ENCODE results near the gene VSTM2B. TPM values are rescaled to one million over a fixed set of nuclear protein-coding genes. Genes with fewer than 3 reads are reported as not detected.
"Not testable (repeated sequence)": the region's sequence is repeated elsewhere in the genome, so short reads cannot be mapped to it uniquely, and the experiment has no call there.

VSTM2B gene
- total RNA-seq, 1 experiment from 2014 or later = 8.7 TPM

DNA sequence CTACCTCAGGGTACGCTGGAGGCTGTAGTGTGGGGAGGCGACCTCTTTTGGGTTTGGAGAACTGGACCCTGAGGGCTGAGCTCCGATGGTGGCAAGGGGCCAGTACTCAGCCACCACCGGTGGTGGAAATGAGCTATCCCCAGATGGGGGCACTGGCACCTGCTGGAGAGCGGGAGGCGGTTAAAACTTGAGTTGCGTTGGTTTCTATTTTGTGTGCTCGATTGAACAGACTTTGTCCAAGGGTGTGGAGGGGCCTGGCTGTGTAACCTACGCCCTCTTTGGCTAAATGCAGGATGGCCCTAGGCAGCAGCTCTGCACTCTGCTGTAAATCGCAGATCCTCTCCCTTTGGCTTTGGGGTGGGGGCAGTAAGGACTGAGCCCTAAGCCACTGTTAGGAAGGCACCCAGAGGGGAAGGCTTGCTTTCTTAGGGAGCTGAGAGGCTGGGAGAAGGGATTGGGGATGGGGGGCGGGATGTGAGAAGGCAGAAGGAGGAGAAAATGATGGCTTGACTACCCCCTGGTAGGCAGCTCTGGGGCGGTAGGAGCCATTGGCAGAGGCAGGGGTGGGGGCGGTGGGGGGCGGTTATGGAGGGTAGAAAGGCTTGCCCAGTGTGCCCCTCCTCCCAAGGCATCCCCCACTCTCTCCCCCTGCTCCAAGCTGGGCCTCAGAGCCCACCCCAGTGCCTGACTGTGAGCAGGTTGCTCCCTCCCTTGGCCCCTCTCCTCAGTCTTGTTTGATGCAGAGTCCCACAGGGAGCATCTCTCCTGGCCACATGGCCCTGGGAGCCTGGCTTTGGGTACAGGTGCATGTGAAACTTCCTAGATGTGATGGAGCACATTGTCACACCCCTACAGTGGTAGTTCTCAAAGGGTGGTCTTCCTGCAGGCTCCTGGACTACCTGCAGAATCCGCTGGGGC is 5.0 kb downstream of the VSTM2B start:
- no peak for DNase-seq (ENCODE audit: low spot score)

DNA sequence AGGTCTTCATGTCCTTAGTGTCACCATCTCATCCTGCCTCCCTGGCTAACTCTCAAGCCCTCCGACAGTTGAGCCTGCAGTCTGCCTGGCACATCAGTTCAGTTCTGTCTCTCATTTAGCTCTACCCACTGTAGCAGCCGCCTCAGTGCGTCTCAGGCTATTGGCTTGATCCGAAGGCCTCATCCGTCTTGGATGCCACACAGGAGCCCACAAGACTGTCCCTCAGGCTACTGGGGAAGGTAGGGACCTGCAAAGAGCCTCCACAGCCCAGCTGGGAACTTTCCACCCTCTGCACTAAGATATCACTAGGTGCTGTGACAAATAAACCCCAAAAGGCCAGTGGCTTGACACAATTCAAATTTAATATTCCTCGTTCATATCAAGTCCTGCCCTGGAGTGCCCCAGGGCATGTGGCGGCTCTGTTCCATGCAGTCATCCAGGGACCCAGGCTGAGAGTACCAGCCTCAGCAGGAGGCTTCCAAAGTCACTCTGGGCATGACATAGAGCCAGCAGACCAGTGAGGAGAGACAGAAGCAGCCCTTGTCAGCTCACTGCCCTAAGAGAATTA is 5.7 kb downstream of the VSTM2B start:
- DNase-seq (ENCODE audit: low spot score) = no peak

DNA sequence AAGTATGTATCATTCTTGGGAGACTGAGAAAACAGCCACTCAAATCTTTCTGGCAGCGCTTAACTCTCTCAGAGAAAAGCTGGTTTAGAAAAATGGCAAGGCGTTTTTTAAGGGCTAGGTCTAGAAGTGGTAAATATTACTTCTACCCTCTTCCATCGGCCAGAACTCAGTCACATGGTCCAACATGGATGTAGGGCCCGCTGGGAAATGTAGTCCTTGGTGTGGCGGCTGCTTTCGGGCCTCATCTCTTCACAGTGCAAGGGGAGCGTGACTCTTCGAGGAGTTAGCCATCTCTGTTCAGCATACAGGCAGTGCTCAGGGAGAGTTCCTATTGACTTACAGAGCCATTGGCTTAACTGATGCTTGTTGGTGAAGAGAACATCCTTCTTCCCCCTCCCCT is 6.3 kb downstream of the VSTM2B start:
- no peak for DNase-seq (ENCODE audit: low spot score)

DNA sequence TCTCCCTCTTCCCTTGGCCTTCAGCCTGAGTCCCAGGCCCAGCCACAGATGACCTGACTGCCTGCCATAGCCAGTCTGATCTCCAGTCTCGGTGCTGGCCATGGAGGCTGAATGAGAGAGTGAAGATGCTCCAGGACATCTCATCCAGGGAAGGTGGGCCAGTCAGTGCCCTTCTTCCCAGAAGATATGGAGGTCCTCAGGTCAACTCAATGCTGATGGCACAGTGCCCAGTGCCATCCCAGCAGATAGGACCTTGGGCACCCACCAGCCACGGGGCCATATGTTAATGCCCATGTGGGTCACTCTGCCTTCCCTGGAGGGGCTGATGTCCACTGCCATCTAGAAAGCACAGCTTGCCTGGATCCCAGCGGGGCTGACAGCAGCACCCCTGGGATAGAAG is 7.2 kb downstream of the VSTM2B start:
- DNase-seq (ENCODE audit: low spot score) = no peak

DNA sequence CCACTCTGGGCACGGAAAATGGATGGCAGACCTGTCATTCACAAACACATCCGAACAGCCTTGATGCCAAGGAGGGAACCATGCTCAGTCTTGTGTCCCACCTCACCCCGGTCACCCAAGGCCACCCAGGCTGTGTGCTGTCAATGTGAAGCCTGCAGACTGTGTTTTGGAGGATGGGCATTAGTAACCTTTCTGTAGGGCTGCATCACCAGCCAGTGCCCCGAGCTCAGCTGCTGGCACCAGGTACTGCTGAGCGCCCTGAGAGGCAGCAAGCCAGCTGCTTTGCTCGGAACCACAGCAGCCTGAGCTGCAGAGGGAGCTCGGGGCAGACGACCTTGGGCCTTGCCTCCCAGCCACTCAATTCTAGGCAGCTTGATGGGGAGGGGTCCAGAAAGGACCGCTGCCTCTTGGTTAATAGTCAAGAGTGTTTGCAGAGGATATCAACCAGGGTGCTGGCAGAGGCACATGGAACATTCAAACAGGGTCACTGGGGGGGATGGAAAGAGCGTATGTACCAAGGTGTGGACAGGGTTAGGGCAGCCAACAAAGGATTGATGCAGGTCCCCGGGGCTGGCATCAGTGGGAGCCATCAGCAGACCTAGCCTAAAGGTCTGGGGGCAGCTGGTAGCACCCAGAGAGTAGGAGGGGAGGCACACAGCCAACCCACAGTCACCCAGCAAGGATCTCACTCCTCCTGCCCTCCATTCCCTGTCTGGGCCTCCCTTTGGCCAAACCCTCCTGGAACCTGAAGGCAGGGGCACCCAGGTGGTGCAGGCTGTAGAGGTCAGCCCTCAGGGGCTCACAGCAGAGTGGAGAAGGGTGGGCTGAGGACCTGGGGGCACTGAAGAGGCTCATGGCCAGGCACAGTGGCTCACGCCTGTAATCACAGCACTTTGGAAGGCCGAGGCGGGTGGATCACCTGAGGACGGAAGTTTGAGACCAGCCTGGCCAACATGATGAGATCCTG is 8.1 kb downstream of the VSTM2B start:
- DNase-seq (ENCODE audit: low spot score) = no peak

DNA sequence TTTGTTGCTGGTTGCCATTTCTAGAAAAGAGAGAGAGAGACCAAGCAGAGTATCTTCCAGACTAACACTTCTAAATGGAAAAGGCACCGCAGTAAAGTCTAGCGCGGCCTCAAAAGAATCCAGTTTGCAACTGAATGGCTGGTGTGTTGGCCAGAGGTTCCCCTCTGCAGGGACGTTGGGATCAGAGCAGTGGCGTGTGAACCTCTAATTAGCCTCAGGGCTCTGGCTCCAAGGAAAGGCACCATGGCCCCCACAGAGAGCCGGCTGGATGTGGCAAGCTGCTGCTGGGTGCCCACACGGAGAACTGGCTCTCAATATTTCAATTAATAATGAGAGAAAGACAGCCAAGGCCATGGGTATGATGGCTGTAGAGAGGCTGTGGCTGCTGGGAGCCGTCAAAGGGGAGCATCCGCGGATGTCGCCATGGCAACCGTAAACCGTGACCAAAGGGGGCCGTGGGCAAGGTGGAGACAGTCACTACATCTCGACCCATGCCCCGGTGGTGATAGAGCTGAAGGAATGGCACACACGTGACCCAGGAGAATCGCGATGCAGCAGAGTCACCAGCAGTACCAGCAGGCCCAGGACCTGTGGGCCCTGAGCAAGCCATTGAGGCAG is 9.5 kb downstream of the VSTM2B start:
- DNase-seq (ENCODE audit: low spot score) = no peak

DNA sequence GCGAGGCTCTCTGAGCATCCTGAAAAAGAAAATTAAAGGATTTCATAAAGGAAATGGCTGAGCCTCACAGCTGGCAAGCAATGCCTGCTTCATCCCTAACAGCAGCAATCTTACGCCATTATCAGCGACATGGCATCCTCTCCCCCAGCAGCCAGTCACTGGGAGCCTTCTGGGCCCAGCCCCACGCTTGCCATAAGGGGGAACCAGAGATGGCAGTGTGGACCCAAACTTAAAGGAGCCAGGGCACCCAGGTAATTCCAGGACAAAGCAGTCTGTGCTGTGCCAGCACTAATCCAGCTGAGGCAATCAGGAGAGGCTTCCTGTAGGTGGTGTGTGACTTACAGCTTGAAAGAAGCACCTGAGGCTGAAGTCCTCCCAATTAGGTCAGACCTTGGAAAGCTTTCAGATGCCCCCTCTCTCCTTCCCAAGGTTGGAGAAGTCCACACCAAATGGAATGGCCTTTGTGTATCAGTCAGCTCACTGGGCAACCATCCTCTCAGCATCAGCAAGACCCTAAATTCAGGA is 10.3 kb downstream of the VSTM2B start:
- DNase-seq (ENCODE audit: low spot score) = no peak

DNA sequence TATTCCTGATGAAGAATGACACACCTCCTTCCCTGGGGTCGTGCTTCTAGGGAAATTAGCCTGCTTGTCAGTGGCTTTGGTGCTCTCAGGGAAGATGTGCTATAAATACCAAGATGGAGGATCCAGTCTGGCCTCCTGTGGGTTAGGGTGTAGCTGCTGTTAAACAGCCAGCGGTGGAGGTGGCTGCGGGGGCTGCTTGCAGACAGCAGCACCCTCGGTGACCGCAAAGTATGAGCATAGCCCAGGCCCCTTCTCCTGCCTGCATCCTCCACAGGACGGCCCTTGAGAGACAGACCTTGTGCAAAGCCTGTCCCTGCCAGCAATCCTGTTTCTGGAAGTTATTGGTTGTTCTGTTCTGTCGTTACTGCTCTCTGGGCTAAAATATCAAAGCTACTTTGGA is 11.4 kb downstream of the VSTM2B start:
- no peak for DNase-seq (ENCODE audit: low spot score)

DNA sequence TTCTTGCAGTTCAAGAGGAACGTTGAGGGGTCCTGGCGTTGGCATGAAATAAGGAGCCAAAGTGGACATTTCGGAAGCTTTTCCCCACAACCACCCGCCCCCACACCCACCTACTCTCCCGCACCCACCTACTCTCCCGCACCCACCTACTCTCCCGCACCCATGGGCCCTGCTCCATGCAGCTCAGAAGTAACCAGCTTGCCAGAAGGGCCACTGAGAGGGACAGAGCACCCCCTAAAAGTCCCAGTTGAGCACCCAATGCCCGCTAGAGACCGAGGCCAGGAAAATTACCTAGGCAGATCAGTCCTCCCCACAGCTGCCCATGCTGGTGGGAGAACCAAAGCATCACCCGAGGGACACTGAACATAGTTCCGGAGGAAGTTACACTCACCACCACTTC is 11.8 kb downstream of the VSTM2B start:
- DNase-seq (ENCODE audit: low spot score) = no peak

DNA sequence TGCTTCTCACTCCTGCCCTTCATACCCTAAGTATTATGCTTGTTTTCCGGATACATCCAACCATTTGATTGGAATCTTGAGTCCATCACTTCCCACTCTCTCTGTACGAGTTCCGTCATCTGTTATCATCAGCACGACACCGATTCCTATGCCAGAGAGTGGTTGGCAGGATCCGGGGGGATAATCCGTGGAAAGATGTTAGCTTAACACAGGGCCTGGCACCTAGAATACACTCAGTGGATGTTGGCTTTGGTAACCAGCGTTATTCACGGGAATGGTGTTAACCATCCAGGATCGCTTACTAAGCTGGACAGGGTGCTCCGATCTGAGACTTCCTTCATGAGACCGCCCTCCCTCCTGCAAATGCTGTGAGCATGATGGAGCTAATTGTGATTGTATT is 12.4 kb downstream of the VSTM2B start:
- DNase-seq (ENCODE audit: low spot score) = no peak

DNA sequence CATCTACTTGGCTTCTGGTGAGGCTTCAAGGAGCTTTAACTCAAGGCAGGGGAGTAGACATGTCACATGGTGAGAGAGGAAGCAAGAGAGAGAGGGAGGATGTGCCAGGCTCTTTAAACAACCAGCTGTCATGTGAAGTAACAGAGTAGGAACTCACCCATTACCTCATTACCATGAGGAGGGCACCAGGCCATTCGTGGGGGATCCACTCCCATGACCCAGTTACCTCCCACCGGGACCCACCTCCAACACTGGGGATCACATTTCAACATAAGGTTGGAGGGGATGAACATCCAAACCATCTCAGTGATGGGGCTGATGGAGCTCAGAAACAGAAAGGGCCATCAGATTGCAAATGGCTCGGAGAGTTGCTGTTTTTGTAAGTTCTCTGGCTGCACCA is 12.9 kb downstream of the VSTM2B start:
- no peak for DNase-seq (ENCODE audit: low spot score)

DNA sequence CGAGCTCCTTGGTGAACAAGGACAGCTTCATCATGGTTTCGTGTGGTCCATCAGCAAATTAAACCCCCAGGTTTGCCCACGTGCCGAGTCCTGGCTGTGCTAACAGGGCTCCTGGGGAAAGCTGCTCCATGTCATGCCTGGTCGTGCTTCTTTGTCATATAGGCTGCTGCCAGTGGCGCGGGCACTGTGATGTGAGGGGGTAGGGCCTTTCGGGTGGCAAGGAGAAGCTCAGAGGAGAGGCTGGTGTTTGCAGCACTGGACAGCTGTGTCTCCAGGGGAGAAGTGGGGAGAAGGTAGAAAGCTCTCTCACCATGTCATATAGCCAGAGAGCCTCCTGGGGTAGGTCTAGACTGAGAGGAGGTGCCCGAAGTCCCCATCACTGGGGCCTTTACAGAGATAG is 13.3 kb downstream of the VSTM2B start:
- no peak for DNase-seq (ENCODE audit: low spot score)

DNA sequence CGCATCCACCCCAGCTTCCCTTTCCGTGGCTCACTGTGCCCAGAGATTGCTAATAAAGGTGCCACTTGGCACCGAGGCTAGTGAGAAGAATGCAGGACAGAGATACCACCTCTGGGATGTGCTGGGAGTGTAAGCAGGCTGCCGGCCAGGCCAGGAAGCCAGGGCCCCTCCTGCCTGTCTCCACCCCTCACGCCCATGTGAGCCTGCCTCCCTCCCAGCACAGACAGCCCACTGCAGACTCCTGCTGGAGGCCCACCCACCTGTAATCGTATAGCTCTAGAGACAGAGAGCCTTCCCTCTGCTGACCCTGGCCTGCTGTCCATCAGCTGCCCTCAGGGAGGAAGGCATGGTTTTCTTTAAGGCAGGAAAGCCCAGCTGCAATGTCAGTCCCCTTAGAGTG is 13.9 kb downstream of the VSTM2B start:
- DNase-seq (ENCODE audit: low spot score) = no peak

DNA sequence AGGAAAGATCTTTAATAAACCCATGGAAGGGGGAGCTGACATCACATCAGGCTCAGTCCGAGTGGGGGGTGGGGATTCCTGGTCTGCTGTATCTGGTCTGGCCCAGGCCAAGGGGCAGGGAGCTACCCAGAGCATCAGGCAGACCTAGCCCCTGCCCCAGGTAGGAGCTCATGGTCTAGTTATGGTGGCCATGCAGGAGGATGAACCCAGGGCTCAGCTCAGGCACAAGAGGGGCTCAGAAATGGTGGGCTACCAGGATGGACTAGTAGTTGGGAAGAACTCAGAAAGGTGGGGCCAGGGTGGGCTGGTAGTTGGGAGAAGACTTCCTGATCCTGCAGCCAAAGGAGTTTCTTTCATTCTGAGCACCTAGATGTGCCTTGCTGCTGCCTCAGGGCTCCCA is 14.3 kb downstream of the VSTM2B start:
- no peak for DNase-seq (ENCODE audit: low spot score)

DNA sequence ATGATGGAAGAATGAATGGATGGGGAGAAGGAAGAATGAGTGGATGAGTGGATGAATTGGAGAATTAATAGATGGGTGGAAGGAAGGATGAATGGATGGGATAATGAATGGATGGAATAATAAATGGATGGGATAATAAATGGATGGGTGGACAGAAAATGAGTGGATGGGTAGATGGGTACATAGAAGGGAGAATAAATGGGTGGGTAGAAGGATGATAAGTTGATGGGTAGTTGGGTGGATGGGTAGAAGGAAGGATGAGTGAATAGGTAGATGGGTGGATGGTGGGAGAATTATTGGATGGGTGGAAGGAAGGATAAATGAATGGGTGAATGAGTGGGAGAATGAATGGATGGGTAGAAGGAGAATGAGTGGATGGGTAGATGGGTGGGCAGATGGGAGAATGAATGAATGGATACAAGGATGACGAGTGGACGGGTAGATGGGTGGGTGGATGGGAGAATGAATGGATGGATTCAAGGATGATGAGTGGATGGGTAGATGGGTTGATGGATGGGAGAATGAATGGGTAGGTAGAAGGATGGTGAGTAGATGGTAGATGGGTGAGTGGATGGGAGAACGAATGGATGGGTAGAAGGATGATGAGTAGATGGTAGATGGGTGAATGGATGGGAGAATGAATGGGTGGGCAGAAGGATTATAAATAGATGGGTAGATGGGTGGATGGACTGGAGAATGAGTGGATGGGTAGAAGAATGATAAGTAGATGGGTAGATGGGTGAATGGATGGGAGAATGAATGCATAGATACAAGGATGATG is 15.9 kb downstream of the VSTM2B start:
- DNase-seq (ENCODE audit: low spot score) = no peak

DNA sequence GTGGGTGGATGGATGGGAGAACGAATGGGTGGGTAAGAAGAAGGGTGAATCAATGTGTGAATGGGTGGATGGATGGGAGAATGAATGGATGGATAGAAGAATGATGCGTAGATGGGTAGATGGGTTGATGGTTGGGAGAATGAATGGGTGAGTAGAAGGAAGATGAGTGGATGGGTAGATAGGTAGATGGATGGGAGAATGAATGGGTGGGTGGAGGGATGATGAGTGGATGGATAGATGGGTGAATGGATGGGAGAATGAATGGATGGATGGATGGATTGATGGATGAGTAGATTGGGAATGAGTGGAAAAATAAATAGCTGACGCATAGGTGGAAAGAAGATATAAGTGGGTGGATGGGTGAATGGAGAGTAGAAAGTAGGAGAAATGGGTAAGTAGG is 16.5 kb downstream of the VSTM2B start:
- DNase-seq (ENCODE audit: low spot score) = no peak

DNA sequence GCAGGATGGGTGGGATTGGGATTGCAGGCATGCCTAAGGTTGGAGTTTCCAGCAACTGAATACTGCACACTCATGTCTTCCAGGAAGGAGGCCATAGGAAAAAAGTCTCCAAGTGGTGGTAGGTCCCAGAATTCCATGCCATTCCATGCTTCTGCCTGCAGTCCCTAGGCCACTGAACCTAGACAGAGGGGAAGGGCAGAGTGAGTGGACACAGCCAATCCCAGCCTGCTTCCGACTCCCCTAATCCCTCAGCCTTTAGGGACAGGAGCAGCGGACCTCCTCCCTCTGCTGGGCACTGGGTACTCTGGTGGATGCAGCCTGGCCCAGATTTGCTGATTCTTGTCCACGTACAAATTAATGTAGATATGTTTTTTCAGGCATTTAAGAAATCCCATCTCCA is 17.0 kb downstream of the VSTM2B start:
- DNase-seq (ENCODE audit: low spot score) = no peak

DNA sequence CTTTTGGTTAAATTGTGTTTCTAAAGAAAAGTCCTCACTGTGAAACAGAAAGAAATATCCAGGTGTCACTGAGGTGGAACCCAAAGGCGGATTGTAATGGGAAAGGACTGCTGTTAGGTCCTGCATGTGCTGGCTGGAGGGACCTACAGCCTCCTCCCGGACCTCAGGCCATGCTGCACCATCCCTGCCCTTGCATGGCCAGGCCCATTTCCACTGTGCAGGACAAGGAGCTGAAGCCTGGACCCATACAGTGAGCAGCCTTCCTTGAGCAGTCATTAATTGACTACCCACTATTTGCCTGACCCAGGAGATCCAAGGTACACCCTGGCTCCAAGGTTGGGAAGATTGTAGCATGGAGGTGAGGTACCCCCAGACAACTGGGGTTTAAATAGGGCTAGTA is 17.6 kb downstream of the VSTM2B start:
- DNase-seq (ENCODE audit: low spot score) = no peak

DNA sequence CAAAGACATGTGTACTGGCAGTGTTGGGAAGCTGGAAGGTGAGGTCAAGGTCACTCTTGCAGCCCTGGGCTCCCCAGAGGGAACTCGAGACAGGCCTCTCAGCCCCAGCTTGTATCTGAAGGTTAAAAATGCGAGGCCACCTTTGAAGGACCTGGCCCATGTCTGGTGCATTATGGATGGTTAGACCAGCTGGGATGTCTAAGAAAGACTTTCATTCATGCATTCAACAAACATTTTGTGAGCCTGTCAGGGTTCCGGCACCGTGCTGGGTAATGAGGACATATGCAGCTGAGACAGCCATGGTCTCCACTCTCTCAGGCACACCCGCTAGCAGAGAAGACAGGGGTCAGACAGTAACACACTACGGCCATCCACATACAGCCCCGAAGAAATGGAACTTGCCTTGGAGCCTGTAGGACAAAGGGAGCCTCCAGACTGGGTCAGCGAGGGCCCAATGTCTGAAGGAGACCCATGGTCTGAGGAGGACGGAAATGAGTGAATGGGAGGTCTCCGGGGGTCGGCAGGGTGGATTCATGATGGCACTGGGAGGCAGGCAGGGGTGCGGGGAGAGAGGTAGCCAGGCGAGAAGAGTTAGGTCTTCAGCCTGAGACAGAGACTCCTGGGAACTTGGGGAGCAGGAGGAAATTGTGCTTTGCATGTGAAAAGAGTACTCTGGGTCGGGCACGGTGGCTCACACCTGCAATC is 19.0 kb downstream of the VSTM2B start:
- no peak for DNase-seq (ENCODE audit: low spot score)

DNA sequence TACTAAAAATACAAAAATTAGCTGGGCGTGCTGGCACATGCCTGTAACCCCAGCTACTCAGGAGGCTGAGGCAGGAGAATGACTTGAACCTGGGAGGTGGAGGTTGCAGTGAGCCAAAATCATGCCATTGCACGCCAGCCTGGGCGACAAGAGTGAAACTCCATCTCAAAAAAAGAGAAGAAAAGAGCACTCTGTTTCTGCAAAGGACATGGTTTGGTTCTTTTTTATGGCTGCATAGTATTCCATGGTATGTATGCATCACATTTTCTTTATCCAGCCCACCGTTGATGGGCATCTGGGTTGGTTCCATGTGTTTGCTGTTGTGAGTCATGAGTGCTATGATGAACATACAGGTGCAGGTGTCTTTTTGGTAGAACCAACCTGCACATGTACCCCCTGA is 19.7 kb downstream of the VSTM2B start:
- not testable (repeated sequence) for DNase-seq (ENCODE audit: low spot score)
